ENCODE measurements around the gene FUT2.

DNA sequence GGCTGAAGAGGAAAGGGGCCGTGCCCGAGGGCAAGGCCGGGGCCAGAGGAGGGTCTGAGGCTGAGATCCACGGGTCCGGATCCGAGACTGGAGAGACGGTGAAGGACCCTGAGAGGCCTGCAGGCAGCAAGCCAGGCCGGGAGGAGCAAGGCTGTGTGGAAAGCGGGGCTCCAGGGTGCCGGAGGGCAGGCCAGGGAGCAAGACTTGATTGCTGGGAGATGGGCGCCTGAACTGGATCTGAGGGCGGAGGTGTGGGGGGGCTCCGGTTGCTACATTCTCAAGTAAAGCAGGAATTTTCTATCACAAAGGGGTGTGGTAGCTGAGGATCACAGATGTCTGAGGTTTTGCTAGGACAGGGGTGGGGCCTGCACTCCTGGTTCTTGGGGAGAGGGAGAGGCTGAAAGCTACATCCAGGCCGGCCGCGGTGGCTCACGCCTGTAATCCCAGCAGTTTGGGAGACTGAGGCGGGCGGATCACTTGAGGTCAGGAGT is 20.0 kb downstream of the FUT2 start:
- TF ChIP-seq, protein P1, sequence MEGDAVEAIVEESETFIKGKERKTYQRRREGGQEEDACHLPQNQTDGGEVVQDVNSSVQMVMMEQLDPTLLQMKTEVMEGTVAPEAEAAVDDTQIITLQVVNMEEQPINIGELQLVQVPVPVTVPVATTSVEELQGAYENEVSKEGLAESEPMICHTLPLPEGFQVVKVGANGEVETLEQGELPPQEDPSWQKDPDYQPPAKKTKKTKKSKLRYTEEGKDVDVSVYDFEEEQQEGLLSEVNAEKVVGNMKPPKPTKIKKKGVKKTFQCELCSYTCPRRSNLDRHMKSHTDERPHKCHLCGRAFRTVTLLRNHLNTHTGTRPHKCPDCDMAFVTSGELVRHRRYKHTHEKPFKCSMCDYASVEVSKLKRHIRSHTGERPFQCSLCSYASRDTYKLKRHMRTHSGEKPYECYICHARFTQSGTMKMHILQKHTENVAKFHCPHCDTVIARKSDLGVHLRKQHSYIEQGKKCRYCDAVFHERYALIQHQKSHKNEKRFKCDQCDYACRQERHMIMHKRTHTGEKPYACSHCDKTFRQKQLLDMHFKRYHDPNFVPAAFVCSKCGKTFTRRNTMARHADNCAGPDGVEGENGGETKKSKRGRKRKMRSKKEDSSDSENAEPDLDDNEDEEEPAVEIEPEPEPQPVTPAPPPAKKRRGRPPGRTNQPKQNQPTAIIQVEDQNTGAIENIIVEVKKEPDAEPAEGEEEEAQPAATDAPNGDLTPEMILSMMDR (optimal IDR thresholded peaks at IDR 0.05 in 1 of 3, IDR thresholded peaks at IDR 0.05 in 1 of 3, conservative IDR thresholded peaks at IDR 0.05 in 1 of 3; ENCODE audit: extremely low read depth in 1 of 3, insufficient read depth in 2 of 3, low read length in 3 of 3) = no peak
- no peak for TF ChIP-seq EZH2 (IDR thresholded peaks at IDR 0.05; ENCODE audit: low read length)

Data from keratinocyte (primary cell).